Esophagus muscularis mucosa (tissue), 4 donors: ENCODE measurements around the gene PROK1.

ENCODE experiments used
- EP300 ChIP-seq: sonication (generic); formaldehyde crosslinking; IDR thresholded peaks from one replicate; pipeline ENCODE4 v1.6.1; 2017; ENCODE audit warnings: antibody characterized with exemption
- POLR2A ChIP-seq: fragments of 450-650 bp; IDR thresholded peaks from one replicate; pipeline ENCODE4 v1.6.1; 2017; ENCODE audit warnings: antibody characterized with exemption, moderate library complexity, mild to moderate bottlenecking, low read depth
- POLR2AphosphoS5 ChIP-seq, 2 donors: sonication (generic); formaldehyde crosslinking; IDR thresholded peaks; one replicate each; pipeline ENCODE4 v1.6.1; 2017; ENCODE audit warnings: antibody characterized with exemption in 2 of 2
- TF ChIP-seq, protein P1 (sequence below), 3 experiments: fragments of 200-600 bp in 2 of 3; fragments of 450-650 bp in 1 of 3; sonication (generic) in 2 of 3; IDR thresholded peaks; one replicate each; pipeline ENCODE4 v1.5.1; 2017 to 2019; ENCODE audit warnings: antibody characterized with exemption in 3 of 3, mild to moderate bottlenecking in 2 of 3, moderate library complexity in 1 of 3

DNA sequence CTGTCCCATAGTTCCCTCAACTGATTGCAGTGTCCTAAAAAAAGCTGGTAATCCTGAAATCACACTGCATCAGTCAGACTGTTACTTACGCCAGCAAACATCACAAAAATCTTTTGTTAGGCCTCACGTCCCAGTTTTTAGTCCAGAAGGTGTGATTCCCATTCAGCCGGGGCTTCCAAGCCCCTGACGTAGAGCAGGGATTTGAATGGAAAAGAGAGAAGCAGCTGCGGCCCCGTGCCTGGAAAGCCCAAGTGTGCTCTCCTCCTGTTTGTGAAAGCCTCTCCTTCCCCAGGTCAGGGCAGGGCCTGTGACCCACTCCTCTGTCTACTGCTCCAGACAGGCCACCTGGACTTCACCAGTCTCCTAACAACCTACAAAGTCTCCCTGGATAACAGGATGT lies 47.3 kb downstream of the PROK1 start:
- TF ChIP-seq POLR2A (no peak), POLR2AphosphoS5 (IDR thresholded peaks at IDR 0.05) (no peak), EP300 (no peak)
- TF ChIP-seq, protein P1, sequence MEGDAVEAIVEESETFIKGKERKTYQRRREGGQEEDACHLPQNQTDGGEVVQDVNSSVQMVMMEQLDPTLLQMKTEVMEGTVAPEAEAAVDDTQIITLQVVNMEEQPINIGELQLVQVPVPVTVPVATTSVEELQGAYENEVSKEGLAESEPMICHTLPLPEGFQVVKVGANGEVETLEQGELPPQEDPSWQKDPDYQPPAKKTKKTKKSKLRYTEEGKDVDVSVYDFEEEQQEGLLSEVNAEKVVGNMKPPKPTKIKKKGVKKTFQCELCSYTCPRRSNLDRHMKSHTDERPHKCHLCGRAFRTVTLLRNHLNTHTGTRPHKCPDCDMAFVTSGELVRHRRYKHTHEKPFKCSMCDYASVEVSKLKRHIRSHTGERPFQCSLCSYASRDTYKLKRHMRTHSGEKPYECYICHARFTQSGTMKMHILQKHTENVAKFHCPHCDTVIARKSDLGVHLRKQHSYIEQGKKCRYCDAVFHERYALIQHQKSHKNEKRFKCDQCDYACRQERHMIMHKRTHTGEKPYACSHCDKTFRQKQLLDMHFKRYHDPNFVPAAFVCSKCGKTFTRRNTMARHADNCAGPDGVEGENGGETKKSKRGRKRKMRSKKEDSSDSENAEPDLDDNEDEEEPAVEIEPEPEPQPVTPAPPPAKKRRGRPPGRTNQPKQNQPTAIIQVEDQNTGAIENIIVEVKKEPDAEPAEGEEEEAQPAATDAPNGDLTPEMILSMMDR (IDR thresholded peaks at IDR 0.05), result no peak
